ENCODE results near the gene NAV3. TPM values are rescaled to one million over a fixed set of nuclear protein-coding genes. Genes with fewer than 3 reads are reported as not detected.

NAV3 gene
- total RNA-seq, 2 donors from 2014 or later = 2.6 to 6.6 TPM

- Histone ChIP-seq H3K4me1 (no peaks in the 10 kb centered on the region), H3K9me3 (no peaks in the 10 kb centered on the region), H3K36me3 (replicated peaks in 1 of 2; ENCODE audit: insufficient read depth in 1 of 2, low read depth in 2 of 2) (no peaks in the 10 kb centered on the region), H3K27ac (no peak overlapping the region), H3K4me3 (no peak overlapping the region), H3K27me3 (no peaks in the 10 kb centered on the region)
- ATAC-seq (no peak), DNase-seq (no peak)
- intact Hi-C loops (cut with DNase I) = no loop called here
- WGBS, 2 donors = 53 to 56% methylated on average over 4 of the region's 4 CpGs
- TF ChIP-seq POLR2A (IDR thresholded peaks at IDR 0.05) (no peak), CTCF (IDR thresholded peaks at IDR 0.05) (no peak)
Measured at GRCh38 chr12:77996670-77997069, 166.0 kb downstream of the NAV3 start.

GRCh38 chr12:77998236-77998786 lies 167.6 kb downstream of the NAV3 start:
- no peak for ATAC-seq
- Histone ChIP-seq H3K4me1 (no peaks in the 10 kb centered on the region), H3K27ac (no peak overlapping the region), H3K27me3 (no peaks in the 10 kb centered on the region), H3K4me3 (no peak overlapping the region), H3K9me3 (no peaks in the 10 kb centered on the region), H3K36me3 (replicated peaks in 1 of 2; ENCODE audit: insufficient read depth in 1 of 2, low read depth in 2 of 2) (no peaks in the 10 kb centered on the region)
- no peak for TF ChIP-seq CTCF (IDR thresholded peaks at IDR 0.05)
- no peak for TF ChIP-seq POLR2A (IDR thresholded peaks at IDR 0.05)
- 31 to 34% methylated on average over 2 of the region's 2 CpGs for WGBS, 2 donors
- intact Hi-C loops (cut with DNase I) = no loop called here
- DNase-seq = no peak

GRCh38 chr12:77999074-77999715 lies 168.5 kb downstream of the NAV3 start:
- Histone ChIP-seq H3K27ac (no peak overlapping the region), H3K4me1 (no peaks in the 10 kb centered on the region), H3K4me3 (no peak overlapping the region), H3K36me3 (replicated peaks in 1 of 2; ENCODE audit: insufficient read depth in 1 of 2, low read depth in 2 of 2) (no peaks in the 10 kb centered on the region), H3K9me3 (no peaks in the 10 kb centered on the region), H3K27me3 (no peaks in the 10 kb centered on the region)
- 37 to 50% methylated on average over 4 of the region's 4 CpGs for WGBS, 2 donors
- intact Hi-C loops (cut with DNase I) = no loop called here
- DNase-seq (no peak), ATAC-seq (no peak)
- TF ChIP-seq POLR2A (IDR thresholded peaks at IDR 0.05) (no peak), CTCF (IDR thresholded peaks at IDR 0.05) (no peak)

- intact Hi-C loops (cut with DNase I) = no loop called here
- no peak for DNase-seq
Measured at GRCh38 chr12:78002878-78003277, 172.2 kb downstream of the NAV3 start.

More at GRCh38 chr12:78002878-78003277, 172.2 kb downstream of the NAV3 start:
- Histone ChIP-seq H3K4me3 (no peak overlapping the region), H3K27me3 (no peaks in the 10 kb centered on the region), H3K9me3 (no peaks in the 10 kb centered on the region), H3K36me3 (replicated peaks in 1 of 2; ENCODE audit: insufficient read depth in 1 of 2, low read depth in 2 of 2) (no peaks in the 10 kb centered on the region), H3K4me1 (no peaks in the 10 kb centered on the region), H3K27ac (no peak overlapping the region)
- WGBS, 2 donors = 33 to 44% methylated on average over 1 of the region's 1 CpG
- no peak for ATAC-seq
- TF ChIP-seq CTCF (IDR thresholded peaks at IDR 0.05) = no peak
- TF ChIP-seq POLR2A (IDR thresholded peaks at IDR 0.05) = no peak

Measured in body of pancreas (tissue), 4 donors.